ENCODE results near the gene IGF2BP1. TPM values are rescaled to one million over a fixed set of nuclear protein-coding genes. Genes with fewer than 3 reads are reported as not detected.

The IGF2BP1 gene
- polyA plus RNA-seq, 1 of the 3 experiments (the other 2 are of a cell fraction), result 0.05 TPM

DNA sequence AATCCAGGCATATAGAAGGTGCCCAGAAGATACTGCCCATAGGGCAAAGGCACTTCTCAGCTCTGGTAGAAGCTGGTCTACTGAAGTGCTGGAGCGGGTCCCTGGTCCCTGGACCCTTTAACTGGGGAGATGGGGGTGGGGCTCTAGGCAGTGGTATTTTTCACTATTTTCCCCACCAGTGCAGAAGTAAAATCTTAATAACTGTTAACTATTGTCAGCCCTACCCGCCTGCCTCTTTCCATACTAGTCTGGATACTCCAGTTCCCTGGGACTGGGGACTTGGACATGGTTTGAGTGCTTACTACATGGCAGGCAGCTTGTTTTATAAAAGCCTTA is 24.6 kb downstream of the IGF2BP1 start:
- peaks cover 78% of the 10 kb centered on the region; the same call in 1 of the 2 replicates for H3K27me3 ChIP-seq (ENCODE audit: insufficient read depth)
- 62% methylated on average over 2 of the region's 2 CpGs for WGBS (ENCODE audit: low lambda C conversion rate)
- DNase-seq, result no peak
- no peaks in the 10 kb centered on the region for H3K79me2 ChIP-seq (ENCODE audit: insufficient read depth)
- no peaks in the 10 kb centered on the region for H3K9me2 ChIP-seq
- peaks cover 12% of the 10 kb centered on the region for H3F3A ChIP-seq (replicated peaks; ENCODE audit: insufficient read depth)
- H3K4me2 ChIP-seq, result no peak overlapping the region
- no peaks in the 10 kb centered on the region for H4K20me1 ChIP-seq (ENCODE audit: insufficient read depth)
- H3K9ac ChIP-seq, result no peak overlapping the region
- no peaks in the 10 kb centered on the region for H3K9me3 ChIP-seq
- TF ChIP-seq TCF12 (IDR thresholded peaks at IDR 0.05) (no peak), NRF1 (IDR thresholded peaks at IDR 0.05; ENCODE audit: low read depth, low read length) (no peak), SMC3 (IDR thresholded peaks at IDR 0.05; ENCODE audit: low read depth, low read length) (no peak), TAF1 (IDR thresholded peaks at IDR 0.05; ENCODE audit: borderline replicate concordance, low read depth, low read length) (no peak), CHD2 (IDR thresholded peaks at IDR 0.05; ENCODE audit: low read length, partially characterized antibody) (no peak), SIN3A (IDR thresholded peaks at IDR 0.05; ENCODE audit: borderline replicate concordance, low read depth, low read length) (no peak), FOXM1 (IDR thresholded peaks at IDR 0.05; ENCODE audit: low read depth) (no peak), FOXJ3 (CRISPR knock-in tag; IDR thresholded peaks at IDR 0.05) (no peak), NFIC (IDR thresholded peaks at IDR 0.05; ENCODE audit: borderline replicate concordance) (no peak), MXI1 (IDR thresholded peaks at IDR 0.05; ENCODE audit: low read depth, low read length) (no peak), TEAD4 (IDR thresholded peaks at IDR 0.05; ENCODE audit: borderline replicate concordance, insufficient read depth) (no peak), RCOR1 (IDR thresholded peaks at IDR 0.05; ENCODE audit: low read length) (no peak), GATA2 (CRISPR knock-in tag; IDR thresholded peaks at IDR 0.05) (no peak)
- TF ChIP-seq, protein P1, sequence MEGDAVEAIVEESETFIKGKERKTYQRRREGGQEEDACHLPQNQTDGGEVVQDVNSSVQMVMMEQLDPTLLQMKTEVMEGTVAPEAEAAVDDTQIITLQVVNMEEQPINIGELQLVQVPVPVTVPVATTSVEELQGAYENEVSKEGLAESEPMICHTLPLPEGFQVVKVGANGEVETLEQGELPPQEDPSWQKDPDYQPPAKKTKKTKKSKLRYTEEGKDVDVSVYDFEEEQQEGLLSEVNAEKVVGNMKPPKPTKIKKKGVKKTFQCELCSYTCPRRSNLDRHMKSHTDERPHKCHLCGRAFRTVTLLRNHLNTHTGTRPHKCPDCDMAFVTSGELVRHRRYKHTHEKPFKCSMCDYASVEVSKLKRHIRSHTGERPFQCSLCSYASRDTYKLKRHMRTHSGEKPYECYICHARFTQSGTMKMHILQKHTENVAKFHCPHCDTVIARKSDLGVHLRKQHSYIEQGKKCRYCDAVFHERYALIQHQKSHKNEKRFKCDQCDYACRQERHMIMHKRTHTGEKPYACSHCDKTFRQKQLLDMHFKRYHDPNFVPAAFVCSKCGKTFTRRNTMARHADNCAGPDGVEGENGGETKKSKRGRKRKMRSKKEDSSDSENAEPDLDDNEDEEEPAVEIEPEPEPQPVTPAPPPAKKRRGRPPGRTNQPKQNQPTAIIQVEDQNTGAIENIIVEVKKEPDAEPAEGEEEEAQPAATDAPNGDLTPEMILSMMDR (IDR thresholded peaks at IDR 0.05), result no peak
- TF ChIP-seq, protein P2, sequence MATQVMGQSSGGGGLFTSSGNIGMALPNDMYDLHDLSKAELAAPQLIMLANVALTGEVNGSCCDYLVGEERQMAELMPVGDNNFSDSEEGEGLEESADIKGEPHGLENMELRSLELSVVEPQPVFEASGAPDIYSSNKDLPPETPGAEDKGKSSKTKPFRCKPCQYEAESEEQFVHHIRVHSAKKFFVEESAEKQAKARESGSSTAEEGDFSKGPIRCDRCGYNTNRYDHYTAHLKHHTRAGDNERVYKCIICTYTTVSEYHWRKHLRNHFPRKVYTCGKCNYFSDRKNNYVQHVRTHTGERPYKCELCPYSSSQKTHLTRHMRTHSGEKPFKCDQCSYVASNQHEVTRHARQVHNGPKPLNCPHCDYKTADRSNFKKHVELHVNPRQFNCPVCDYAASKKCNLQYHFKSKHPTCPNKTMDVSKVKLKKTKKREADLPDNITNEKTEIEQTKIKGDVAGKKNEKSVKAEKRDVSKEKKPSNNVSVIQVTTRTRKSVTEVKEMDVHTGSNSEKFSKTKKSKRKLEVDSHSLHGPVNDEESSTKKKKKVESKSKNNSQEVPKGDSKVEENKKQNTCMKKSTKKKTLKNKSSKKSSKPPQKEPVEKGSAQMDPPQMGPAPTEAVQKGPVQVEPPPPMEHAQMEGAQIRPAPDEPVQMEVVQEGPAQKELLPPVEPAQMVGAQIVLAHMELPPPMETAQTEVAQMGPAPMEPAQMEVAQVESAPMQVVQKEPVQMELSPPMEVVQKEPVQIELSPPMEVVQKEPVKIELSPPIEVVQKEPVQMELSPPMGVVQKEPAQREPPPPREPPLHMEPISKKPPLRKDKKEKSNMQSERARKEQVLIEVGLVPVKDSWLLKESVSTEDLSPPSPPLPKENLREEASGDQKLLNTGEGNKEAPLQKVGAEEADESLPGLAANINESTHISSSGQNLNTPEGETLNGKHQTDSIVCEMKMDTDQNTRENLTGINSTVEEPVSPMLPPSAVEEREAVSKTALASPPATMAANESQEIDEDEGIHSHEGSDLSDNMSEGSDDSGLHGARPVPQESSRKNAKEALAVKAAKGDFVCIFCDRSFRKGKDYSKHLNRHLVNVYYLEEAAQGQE (IDR thresholded peaks at IDR 0.05; ENCODE audit: low read depth, low read length), result no peak
- TF ChIP-seq, protein P3, sequence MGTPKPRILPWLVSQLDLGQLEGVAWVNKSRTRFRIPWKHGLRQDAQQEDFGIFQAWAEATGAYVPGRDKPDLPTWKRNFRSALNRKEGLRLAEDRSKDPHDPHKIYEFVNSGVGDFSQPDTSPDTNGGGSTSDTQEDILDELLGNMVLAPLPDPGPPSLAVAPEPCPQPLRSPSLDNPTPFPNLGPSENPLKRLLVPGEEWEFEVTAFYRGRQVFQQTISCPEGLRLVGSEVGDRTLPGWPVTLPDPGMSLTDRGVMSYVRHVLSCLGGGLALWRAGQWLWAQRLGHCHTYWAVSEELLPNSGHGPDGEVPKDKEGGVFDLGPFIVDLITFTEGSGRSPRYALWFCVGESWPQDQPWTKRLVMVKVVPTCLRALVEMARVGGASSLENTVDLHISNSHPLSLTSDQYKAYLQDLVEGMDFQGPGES (IDR thresholded peaks at IDR 0.05; ENCODE audit: low read depth, low read length), result no peak
- TF ChIP-seq, protein P4, sequence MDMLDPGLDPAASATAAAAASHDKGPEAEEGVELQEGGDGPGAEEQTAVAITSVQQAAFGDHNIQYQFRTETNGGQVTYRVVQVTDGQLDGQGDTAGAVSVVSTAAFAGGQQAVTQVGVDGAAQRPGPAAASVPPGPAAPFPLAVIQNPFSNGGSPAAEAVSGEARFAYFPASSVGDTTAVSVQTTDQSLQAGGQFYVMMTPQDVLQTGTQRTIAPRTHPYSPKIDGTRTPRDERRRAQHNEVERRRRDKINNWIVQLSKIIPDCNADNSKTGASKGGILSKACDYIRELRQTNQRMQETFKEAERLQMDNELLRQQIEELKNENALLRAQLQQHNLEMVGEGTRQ (IDR thresholded peaks at IDR 0.05; ENCODE audit: borderline replicate concordance, low read depth, low read length), result no peak
- TF ChIP-seq, protein P5, sequence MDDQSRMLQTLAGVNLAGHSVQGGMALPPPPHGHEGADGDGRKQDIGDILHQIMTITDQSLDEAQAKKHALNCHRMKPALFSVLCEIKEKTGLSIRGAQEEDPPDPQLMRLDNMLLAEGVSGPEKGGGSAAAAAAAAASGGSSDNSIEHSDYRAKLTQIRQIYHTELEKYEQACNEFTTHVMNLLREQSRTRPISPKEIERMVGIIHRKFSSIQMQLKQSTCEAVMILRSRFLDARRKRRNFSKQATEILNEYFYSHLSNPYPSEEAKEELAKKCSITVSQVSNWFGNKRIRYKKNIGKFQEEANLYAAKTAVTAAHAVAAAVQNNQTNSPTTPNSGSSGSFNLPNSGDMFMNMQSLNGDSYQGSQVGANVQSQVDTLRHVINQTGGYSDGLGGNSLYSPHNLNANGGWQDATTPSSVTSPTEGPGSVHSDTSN (IDR thresholded peaks at IDR 0.05), result no peak
- peak overlapping the region; percentile 53; the same call in 1 of the 2 replicates for H2AFZ ChIP-seq (ENCODE audit: low read depth)
- H3K4me1 ChIP-seq (ENCODE audit: control insufficient read depth in 1 of 2, insufficient read depth in 2 of 2, low read depth in 1 of 2, low read length in 1 of 2), result peaks cover 0 to 10% of the 10 kb centered on the region in 2 experiments; a peak in 2 of 4 replicates
- H3K36me3 ChIP-seq (replicated peaks in 1 of 2; ENCODE audit: control insufficient read depth in 1 of 2, insufficient read depth in 2 of 2, low read length in 1 of 2), result no peaks in the 10 kb centered on the region
- H3K27ac ChIP-seq (ENCODE audit: low read depth in 2 of 2, low read length in 1 of 2), result no peak overlapping the region
- POLR2A ChIA-PET, result no interaction called here
- H3K4me3 ChIP-seq (ENCODE audit: low read depth in 2 of 2, low read length in 1 of 2), result no peak overlapping the region
- CTCF ChIA-PET, result interaction anchor here (0.7 to 3.8 kb wide), 6 partner anchors 9 to 403 kb away, joined by 3 to 37 read pairs (median 4); no protein-coding TSS in a partner anchor

All from SK-N-SH (cell line).